HCT116 (cell line): ENCODE data around the gene SSTR5. TPM values are rescaled to one million over a fixed set of nuclear protein-coding genes. Genes with fewer than 3 reads are reported as not detected.

ENCODE experiments used
- ATAC-seq: fragments of 200-7000 bp; cut with Tn5 transposase; 2 replicates; pipeline ENCODE4 v1.9.1; 2020; ENCODE audit warnings: mild to moderate bottlenecking, moderate library complexity
- BruUV-seq: library from RNA; stranded (reverse); fragments of 400-500 nt; replicated peaks from 2 replicates; lab custom pipeline; 2021; lab: Mats Ljungman, UMichigan
- CTCF ChIA-PET: fragments of 300-600 bp; sonication (Branson Sonifier 250); formaldehyde crosslinking; loops from one replicate; lab custom pipeline; 2021; ENCODE audit warnings: antibody characterized with exemption; lab: Charles Lee
- POLR2A ChIA-PET: fragments of 300-600, 350-600 bp; sonication (Branson Sonifier 250); formaldehyde crosslinking; loops from one replicate; lab custom pipeline; 2021; ENCODE audit warnings: antibody characterized with exemption; lab: Charles Lee
- RAD21 ChIA-PET, 2 experiments: fragments of 300-600 bp; sonication (Branson Sonifier 250); formaldehyde crosslinking; loops; one replicate each; lab custom pipeline; 2023; ENCODE audit warnings: low total read pairs in 2 of 2; ENCODE audit not compliant: uncharacterized antibody in 2 of 2, unreplicated experiment in 2 of 2, low non-redundant PET in 1 of 2; lab: Charles Lee
- DNase-seq: peaks from one replicate; pipeline ENCODE4 v3.0.0-alpha.2; 2010; ENCODE audit warnings: low read depth, low spot score
- H2AFZ ChIP-seq: fragments of 200-600 bp; shearing (Covaris generic), sonication (generic); 2 replicates; pipeline ENCODE4 v1.6.1; 2017; ENCODE audit warnings: low read depth, mixed run types, mixed read lengths, antibody characterized with exemption, low read length; ENCODE audit not compliant: poor library complexity, severe bottlenecking
- H3K27ac ChIP-seq: 2 replicates; pipeline ENCODE4 v1.5.1; 2012; ENCODE audit warnings: low read depth, low read length
- H3K27me3 ChIP-seq: fragments of 200-600 bp; sonication (generic); 2 replicates; pipeline ENCODE4 v1.6.1; 2016; ENCODE audit warnings: mixed run types, low read length, mixed read lengths; ENCODE audit not compliant: insufficient read depth
- H3K36me3 ChIP-seq, 2 experiments: fragments of 200-500 bp in 1 of 2; fragments of 200-600 bp in 1 of 2; sonication (Bioruptor generic) in 1 of 2; sonication (generic) in 1 of 2; 2 replicates each; pipeline versions ENCODE4 v1.5.1 to v1.6.1; 2014 to 2016; ENCODE audit warnings: low read length in 2 of 2, inconsistent platforms in 1 of 2, mixed read lengths in 1 of 2, mixed run types in 1 of 2; ENCODE audit not compliant: insufficient read depth in 2 of 2, control insufficient read depth in 1 of 2
- H3K4me1 ChIP-seq, 2 experiments: fragments of 200-600 bp in 1 of 2; sonication (generic) in 1 of 2; 2 replicates each; pipeline versions ENCODE4 v1.5.1 to v1.6.1; 2012 to 2017; ENCODE audit warnings: low read length in 2 of 2, inconsistent platforms in 1 of 2, mild to moderate bottlenecking in 1 of 2, mixed read lengths in 1 of 2, mixed run types in 1 of 2, moderate library complexity in 1 of 2; ENCODE audit not compliant: insufficient read depth in 2 of 2, control insufficient read depth in 1 of 2
- H3K4me2 ChIP-seq: fragments of 200-600 bp; sonication (generic); 2 replicates; pipeline ENCODE4 v1.6.1; 2017; ENCODE audit warnings: mixed run types, low read length, mixed read lengths
- H3K4me3 ChIP-seq, 2 experiments: fragments of 200-600 bp in 1 of 2; sonication (generic) in 1 of 2; replicated peaks in 1 of 2; 2 replicates each; pipeline ENCODE4 v1.5.1; 2011 to 2016; ENCODE audit warnings: low read length in 2 of 2, control low read depth in 1 of 2, low read depth in 1 of 2, mild to moderate bottlenecking in 1 of 2, mixed read lengths in 1 of 2, mixed run types in 1 of 2
- H3K79me2 ChIP-seq: fragments of 200-600 bp; sonication (generic); 2 replicates; pipeline ENCODE4 v1.6.1; 2017; ENCODE audit warnings: mild to moderate bottlenecking, mixed run types, low read length, moderate library complexity, mixed read lengths; ENCODE audit not compliant: insufficient read depth
- H3K9ac ChIP-seq: fragments of 200-600 bp; sonication (generic); 2 replicates; pipeline ENCODE4 v1.6.1; 2016; ENCODE audit warnings: low read length, mixed read lengths
- H3K9me2 ChIP-seq: fragments of 200-600 bp; sonication (generic), shearing (Covaris generic); 2 replicates; pipeline ENCODE4 v1.6.1; 2017; ENCODE audit warnings: mixed run types, mild to moderate bottlenecking, moderate library complexity; ENCODE audit not compliant: insufficient read depth
- H3K9me3 ChIP-seq, 2 experiments: fragments of 200-500 bp in 1 of 2; fragments of 200-600 bp in 1 of 2; sonication (Bioruptor generic) in 1 of 2; sonication (generic) in 1 of 2; 2 replicates each; pipeline ENCODE4 v1.6.1; 2014 to 2017; ENCODE audit warnings: low read length in 2 of 2, mixed read lengths in 2 of 2, inconsistent platforms in 1 of 2, low read depth in 1 of 2, mild to moderate bottlenecking in 1 of 2, mixed run types in 1 of 2, moderate library complexity in 1 of 2; ENCODE audit not compliant: control insufficient read depth in 1 of 2, insufficient read depth in 1 of 2
- H4K20me1 ChIP-seq: fragments of 200-600 bp; sonication (generic), shearing (Covaris generic); 2 replicates; pipeline ENCODE4 v1.6.1; 2017; ENCODE audit warnings: mixed run types, mild to moderate bottlenecking, moderate library complexity; ENCODE audit not compliant: insufficient read depth
- CBX3 ChIP-seq: IDR thresholded peaks from 2 replicates; pipeline ENCODE4 v1.6.1; 2012; ENCODE audit warnings: low read depth
- ELF1 ChIP-seq: IDR thresholded peaks from 2 replicates; pipeline ENCODE4 v1.6.1; 2012; ENCODE audit warnings: low read depth, borderline replicate concordance
- FOSL1 ChIP-seq: IDR thresholded peaks from 2 replicates; pipeline ENCODE4 v1.6.1; 2012; ENCODE audit warnings: low read depth
- POLR2A ChIP-seq: IDR thresholded peaks from 2 replicates; pipeline ENCODE4 v1.7.0; 2011; ENCODE audit warnings: borderline replicate concordance; ENCODE audit not compliant: insufficient read depth, insufficient read length; ENCODE audit errors: extremely low read depth
- POLR2AphosphoS5 ChIP-seq: IDR thresholded peaks from 2 replicates; pipeline ENCODE4 v1.6.1; 2011; ENCODE audit warnings: mild to moderate bottlenecking, low read depth, low read length, moderate library complexity
- SIN3A ChIP-seq: IDR thresholded peaks from 2 replicates; pipeline ENCODE4 v1.6.1; 2012; ENCODE audit warnings: low read depth
- SRF ChIP-seq: IDR thresholded peaks from 2 replicates; pipeline ENCODE4 v1.6.1; 2012; ENCODE audit warnings: low read depth
- TCF7L2 ChIP-seq: IDR thresholded peaks from 2 replicates; pipeline ENCODE4 v1.7.0; 2011; ENCODE audit warnings: borderline replicate concordance, inconsistent platforms; ENCODE audit not compliant: insufficient read depth, insufficient read length; ENCODE audit errors: extremely low read depth
- YY1 ChIP-seq: IDR thresholded peaks from 2 replicates; pipeline ENCODE4 v1.6.1; 2011; ENCODE audit warnings: low read length, low read depth, moderate library complexity, mild to moderate bottlenecking; ENCODE audit not compliant: insufficient replicate concordance; ENCODE audit errors: extremely low read depth
- ZFX ChIP-seq: fragments of 450-650 bp; IDR thresholded peaks from 2 replicates; pipeline ENCODE4 v1.6.1; 2017
- ZNF274 ChIP-seq: fragments of 200-500 bp; sonication (Bioruptor generic); IDR thresholded peaks from 2 replicates; pipeline ENCODE4 v1.6.1; 2014; ENCODE audit warnings: mild to moderate bottlenecking, low read depth, low read length, inconsistent platforms
- intact Hi-C: fragments of 100-400 bp; cut with micrococcal nuclease; formaldehyde crosslinking; loops from 2 replicates; pipeline ENCODE4 v1.10.0; 2022
- total RNA-seq: library from RNA; stranded (reverse); gene quantifications from one replicate; pipeline ENCODE4 v1.2.1, GENCODE V29; 2021; ENCODE audit not compliant: unreplicated experiment
- TF ChIP-seq, protein P1 (sequence below): IDR thresholded peaks from 2 replicates; pipeline ENCODE4 v1.6.1; 2012
- TF ChIP-seq, protein P2 (sequence below): IDR thresholded peaks from 2 replicates; pipeline ENCODE4 v1.6.1; 2012
- TF ChIP-seq, protein P3 (sequence below): IDR thresholded peaks from 2 replicates; pipeline ENCODE4 v1.6.1; 2012; ENCODE audit warnings: low read depth

SSTR5 gene
- total RNA-seq, 1 experiment from 2014 or later, result 7.2 TPM

DNA sequence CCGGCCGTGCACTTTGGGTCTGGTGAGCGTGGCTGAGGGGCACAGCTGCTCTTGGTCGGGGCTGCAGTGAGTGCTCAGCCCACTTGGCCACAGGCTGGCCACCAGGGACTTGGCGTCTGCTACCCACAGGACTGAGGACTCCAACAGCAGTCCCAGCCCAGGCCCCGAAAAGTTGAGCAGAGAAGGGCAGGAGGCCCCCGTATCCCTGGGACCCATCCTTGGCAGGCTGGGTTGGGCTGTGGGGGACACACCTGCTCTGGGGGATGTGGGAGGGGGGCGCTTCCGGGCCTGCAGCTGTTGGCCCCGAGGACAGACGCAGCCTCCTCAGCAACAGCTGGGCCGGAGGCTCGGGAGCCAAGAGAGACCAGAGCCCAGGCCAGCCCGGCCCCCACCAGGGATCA is 19.4 kb upstream of the SSTR5 start:
- H3K4me3 ChIP-seq, result no peak overlapping the region
- H3K27ac ChIP-seq, result no peak overlapping the region
- H4K20me1 ChIP-seq, result no peaks in the 10 kb centered on the region
- ChIA-PET CTCF (no interaction called here), POLR2A (no interaction called here), RAD21 (interaction anchor here in 1 of 2 experiments (0.7 kb wide), 1 partner anchor 51 kb away, joined by 5 read pairs; no protein-coding TSS in a partner anchor)
- H3K9ac ChIP-seq, result no peak overlapping the region
- H2AFZ ChIP-seq, result no peak overlapping the region
- no peak overlapping the region for H3K4me2 ChIP-seq
- ATAC-seq (no peak), DNase-seq (no peak)
- intact Hi-C loops, result loop anchor here (10.0 kb wide), 1 partner anchor 158 kb away; no protein-coding TSS in a partner anchor
- H3K9me3 ChIP-seq, result no peaks in the 10 kb centered on the region
- no peaks in the 10 kb centered on the region for H3K79me2 ChIP-seq
- peaks cover 15 to 34% of the 10 kb centered on the region in 2 experiments for H3K4me1 ChIP-seq
- no peak for TF ChIP-seq ZFX
- H3K9me2 ChIP-seq, result no peaks in the 10 kb centered on the region
- H3K36me3 ChIP-seq, result no peaks in the 10 kb centered on the region
- H3K27me3 ChIP-seq, result no peaks in the 10 kb centered on the region
- no TSS peak for BruUV-seq

DNA sequence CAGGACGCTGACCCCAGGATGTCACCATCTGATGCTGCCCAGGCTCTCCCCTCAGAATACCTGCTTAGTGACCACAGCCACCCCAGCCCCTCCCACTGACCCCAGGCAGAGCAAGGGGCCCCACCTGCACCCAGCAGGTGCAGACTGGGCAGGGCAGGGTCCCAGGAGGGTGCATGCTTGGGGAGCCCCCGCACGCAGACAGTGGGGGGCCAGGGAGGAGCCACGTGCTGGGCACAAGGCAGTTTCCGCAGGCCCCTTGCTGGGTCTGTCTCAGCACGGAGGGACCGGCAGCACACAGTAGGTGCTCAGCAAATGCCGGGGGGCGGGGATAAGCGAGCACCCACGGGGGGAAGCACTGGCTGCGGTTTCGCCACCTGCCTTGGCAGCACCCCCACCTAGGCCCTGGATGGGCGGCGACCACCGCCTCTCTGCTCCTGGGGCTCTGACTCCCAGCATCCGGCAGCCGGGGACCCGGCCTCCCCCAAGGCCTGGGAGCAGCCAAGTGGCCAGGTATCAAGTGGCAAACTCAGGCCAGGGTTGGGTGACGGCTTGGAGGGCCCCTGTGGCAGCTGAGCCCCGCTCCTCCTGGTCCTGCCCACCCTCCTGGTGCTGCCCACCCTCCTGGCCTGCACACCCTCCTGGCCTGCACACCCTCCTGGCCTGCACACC is 18.7 kb upstream of the SSTR5 start:
- Histone ChIP-seq H3K9me3 (no peaks in the 10 kb centered on the region), H3K4me2 (no peak overlapping the region), H3K27me3 (no peaks in the 10 kb centered on the region), H4K20me1 (no peaks in the 10 kb centered on the region), H3K36me3 (no peaks in the 10 kb centered on the region), H3K4me3 (no peak overlapping the region), H3K27ac (no peak overlapping the region), H3K79me2 (no peaks in the 10 kb centered on the region), H3K9ac (no peak overlapping the region), H3K4me1 (peaks cover 9 to 27% of the 10 kb centered on the region in 2 experiments; a peak in 3 of 4 replicates), H3K9me2 (no peaks in the 10 kb centered on the region), H2AFZ (no peak overlapping the region)
- CTCF ChIA-PET, result no interaction called here
- BruUV-seq, result no TSS peak
- intact Hi-C loops, result loop anchor here (10.0 kb wide), 1 partner anchor 159 kb away; no protein-coding TSS in a partner anchor
- no peak for DNase-seq
- RAD21 ChIA-PET, result no interaction called here
- POLR2A ChIA-PET, result no interaction called here
- no peak for ATAC-seq
- TF ChIP-seq FOSL1, result no peak
- TF ChIP-seq ZFX, result no peak
- TF ChIP-seq TCF7L2, result no peak
- TF ChIP-seq, protein P1, sequence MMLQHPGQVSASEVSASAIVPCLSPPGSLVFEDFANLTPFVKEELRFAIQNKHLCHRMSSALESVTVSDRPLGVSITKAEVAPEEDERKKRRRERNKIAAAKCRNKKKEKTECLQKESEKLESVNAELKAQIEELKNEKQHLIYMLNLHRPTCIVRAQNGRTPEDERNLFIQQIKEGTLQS, result no peak
- TF ChIP-seq ZNF274, result no peak
- TF ChIP-seq, protein P2, sequence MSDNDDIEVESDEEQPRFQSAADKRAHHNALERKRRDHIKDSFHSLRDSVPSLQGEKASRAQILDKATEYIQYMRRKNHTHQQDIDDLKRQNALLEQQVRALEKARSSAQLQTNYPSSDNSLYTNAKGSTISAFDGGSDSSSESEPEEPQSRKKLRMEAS, result no peak
- TF ChIP-seq POLR2A, result no peak
- TF ChIP-seq SIN3A, result no peak
- TF ChIP-seq, protein P3, sequence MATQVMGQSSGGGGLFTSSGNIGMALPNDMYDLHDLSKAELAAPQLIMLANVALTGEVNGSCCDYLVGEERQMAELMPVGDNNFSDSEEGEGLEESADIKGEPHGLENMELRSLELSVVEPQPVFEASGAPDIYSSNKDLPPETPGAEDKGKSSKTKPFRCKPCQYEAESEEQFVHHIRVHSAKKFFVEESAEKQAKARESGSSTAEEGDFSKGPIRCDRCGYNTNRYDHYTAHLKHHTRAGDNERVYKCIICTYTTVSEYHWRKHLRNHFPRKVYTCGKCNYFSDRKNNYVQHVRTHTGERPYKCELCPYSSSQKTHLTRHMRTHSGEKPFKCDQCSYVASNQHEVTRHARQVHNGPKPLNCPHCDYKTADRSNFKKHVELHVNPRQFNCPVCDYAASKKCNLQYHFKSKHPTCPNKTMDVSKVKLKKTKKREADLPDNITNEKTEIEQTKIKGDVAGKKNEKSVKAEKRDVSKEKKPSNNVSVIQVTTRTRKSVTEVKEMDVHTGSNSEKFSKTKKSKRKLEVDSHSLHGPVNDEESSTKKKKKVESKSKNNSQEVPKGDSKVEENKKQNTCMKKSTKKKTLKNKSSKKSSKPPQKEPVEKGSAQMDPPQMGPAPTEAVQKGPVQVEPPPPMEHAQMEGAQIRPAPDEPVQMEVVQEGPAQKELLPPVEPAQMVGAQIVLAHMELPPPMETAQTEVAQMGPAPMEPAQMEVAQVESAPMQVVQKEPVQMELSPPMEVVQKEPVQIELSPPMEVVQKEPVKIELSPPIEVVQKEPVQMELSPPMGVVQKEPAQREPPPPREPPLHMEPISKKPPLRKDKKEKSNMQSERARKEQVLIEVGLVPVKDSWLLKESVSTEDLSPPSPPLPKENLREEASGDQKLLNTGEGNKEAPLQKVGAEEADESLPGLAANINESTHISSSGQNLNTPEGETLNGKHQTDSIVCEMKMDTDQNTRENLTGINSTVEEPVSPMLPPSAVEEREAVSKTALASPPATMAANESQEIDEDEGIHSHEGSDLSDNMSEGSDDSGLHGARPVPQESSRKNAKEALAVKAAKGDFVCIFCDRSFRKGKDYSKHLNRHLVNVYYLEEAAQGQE, result no peak
- TF ChIP-seq SRF, result no peak
- no peak for TF ChIP-seq YY1
- TF ChIP-seq POLR2AphosphoS5, result no peak
- no peak for TF ChIP-seq ELF1
- TF ChIP-seq CBX3, result no peak
